NCI-H1092 (cell line): ENCODE data around the gene RNF213.

ENCODE experiments used
- DNase-seq: peaks from one replicate; lab custom pipeline; 2025; lab: John Stamatoyannopoulos, UW

Gene RNF213

GRCh38 chr17:80419255-80419654 is 158.6 kb downstream of the RNF213 start:
- DNase-seq = no peak

DNA sequence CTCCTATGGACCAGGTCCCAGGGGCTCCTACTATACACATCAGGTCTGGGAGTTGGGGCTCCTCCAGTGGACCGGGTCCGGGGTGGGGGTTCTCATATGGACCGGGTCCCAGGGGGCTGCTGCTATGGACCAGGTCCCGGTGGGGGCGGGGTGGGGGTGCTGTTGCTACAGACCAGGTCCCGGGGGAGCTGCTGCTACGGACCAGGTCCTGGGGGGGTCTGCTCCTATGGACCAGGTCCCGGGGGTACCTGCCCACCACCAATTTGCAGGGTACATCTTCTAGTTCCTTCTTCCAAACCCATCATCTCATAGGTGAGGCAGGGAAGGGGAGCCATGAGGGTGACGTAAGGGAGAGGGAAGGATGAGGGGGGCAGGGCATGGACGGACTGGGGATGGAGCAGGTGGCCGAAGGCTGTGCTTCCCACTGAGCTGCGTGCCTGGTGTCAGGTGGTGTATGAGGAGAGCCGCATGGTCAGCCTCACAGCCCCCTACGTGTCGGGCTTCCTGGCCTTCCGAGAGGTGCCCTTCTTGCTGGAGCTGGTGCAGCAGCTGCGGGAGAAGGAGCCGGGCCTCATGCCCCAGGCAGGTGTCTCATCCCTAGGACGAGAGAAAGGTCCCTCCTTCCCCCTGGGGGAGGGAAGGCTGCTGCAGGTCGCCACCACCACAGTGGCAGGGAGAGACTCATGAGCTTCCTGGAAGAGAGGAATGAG is 160.9 kb downstream of the RNF213 start:
- no peak for DNase-seq

- DNase-seq = no peak
Measured at GRCh38 chr17:80422276-80422675, 161.6 kb downstream of the RNF213 start.

- no peak for DNase-seq
Measured at GRCh38 chr17:80422981-80423380, 162.3 kb downstream of the RNF213 start.

GRCh38 chr17:80423536-80424225 is 163.0 kb downstream of the RNF213 start:
- DNase-seq = no peak

DNA sequence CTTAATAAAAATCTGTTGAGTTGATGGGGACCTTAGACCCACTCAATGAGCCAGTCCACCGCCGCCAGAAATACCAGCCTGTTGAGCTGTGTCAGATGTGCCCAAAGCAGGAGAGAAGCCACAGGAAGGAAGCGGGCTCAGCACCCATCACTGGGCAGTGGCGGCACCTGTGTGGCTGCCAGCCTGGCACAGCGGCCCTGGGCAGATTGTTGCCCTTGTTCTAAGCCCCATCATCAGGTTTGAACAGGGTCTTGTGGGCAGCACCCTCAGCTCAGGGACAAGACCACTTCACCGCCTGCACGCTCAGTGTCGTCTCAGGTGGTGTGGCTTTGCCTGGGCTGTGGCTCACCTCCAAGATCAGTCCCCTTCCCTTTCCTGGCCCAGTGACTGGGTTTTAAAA is 163.6 kb downstream of the RNF213 start:
- no peak for DNase-seq

- no peak for DNase-seq
Measured at GRCh38 chr17:80424878-80425765, 164.5 kb downstream of the RNF213 start.

GRCh38 chr17:80425835-80426426 is 165.3 kb downstream of the RNF213 start:
- DNase-seq = no peak

DNA sequence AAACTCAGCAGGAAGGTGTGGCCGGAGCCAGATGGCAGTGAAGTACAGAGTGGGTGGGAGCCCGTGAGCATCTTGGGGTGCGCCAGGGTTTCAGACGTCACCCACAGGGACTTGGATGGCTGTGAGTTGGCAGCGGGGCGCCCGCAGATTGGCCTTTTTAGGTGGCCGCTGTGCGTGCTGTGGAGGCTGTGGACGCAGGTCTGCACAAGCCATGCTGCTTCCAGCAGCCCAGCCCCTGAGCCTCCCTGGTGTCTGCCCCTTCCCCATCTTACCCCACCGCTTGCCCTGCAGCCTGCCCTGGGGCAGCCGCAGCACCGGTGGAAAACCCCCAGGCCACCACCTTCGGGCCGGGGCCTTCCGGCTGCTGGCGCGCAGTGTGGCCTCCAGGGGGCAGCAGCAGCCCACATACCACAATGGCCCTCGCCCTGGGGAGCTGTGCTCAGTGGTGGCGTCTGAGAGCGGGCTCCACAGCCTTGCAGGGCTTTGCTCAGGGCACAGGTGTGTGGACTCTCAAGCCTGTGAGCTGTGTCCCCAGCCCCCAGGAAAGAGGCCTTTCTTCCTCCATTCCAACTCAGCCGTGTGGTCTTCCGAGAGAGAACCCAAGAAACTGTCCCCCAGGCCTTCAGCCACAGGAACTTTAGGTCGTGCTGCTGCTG is 166.1 kb downstream of the RNF213 start:
- peak; percentile 48 for DNase-seq

DNA sequence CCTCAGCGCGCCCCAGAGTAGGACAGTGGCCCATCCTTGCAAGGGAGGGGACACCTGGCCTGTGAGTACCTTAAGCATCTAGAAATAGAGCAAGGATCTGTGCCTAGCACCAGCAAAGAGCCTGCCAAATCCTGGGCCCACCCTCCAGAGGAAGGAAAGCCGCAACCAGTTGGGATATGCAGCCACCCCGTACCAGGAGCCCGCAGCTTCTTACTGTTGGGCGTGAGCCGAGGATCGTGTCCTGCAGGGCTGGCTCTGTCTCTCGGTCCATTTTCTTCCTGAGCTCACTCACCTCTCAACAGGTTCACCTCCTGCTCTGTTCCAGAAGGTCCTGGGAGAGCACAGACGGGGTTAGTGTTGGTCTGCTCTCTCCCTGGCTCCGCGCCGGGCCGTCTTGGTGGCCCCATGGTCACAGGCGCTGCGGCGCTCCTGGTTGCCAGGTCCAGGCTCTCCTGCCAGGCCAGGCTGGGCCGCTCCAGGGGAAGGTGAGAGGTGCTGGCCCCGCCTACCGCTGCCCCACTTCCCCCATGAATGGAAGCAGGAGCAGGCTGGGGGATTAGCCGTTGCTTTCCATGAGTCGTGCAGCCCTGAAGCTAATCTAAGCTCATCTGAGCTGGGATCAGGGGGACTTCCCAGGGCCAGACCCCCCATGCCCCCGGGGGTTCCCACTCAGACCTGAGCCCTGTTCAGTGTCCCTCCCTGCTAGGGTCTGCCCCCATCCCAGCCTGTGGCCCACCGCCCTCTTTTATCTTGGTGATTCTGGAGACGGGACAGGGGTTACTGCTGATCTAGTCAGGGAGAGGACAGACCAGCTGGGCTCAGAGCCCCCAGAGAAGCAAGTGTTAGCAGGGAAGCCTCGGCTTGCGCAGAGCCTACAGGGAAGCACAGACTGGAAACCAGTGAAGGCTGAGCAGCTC is 167.0 kb downstream of the RNF213 start:
- no peak for DNase-seq

GRCh38 chr17:80428363-80428762 is 167.7 kb downstream of the RNF213 start:
- DNase-seq = no peak

GRCh38 chr17:80428796-80429195 is 168.1 kb downstream of the RNF213 start:
- DNase-seq = no peak

DNA sequence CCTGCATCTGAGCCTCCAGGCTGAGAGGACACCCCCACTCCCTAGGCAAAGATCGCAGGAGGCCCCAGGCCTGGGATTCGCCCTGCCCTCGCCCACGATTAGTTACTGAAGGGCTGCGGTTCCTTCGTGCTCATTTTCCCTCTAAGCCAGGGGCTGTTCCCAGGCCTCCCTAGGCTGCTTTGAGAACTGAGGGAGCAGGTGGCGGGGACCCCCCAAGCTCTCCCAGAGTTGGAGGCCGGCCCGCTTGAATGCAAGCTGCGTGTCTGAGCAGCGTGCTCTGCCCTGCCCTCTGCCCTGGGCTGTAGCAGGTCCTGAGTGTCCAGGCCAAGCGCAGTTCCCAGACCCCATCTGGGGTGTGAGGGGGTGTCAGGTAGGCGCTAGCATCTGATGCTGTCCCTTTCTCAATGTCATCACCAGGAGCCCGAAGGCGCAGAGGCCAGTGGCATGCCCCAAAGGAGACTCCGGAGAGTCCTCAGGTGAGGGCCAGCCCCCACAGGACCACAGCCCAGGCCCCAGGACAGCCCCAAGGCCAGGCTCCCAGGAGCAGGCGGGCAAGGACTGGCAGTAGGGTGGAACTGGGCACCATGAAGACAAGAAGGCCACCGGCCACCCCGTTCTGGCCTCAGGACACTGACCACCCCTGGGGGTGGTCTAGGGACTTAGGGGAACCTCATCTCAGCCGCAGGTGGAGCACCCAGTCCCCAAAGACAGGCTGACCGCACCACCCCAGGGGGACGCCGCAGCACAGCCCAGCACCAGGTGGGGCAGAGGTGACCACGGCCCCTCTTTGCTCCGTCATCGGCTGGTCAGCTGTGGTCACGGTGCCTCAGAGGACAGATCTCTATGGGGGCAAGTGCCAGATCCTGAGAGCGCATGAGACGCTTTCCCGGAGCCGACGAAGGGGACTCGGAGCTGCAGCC is 169.0 kb downstream of the RNF213 start:
- DNase-seq = no peak

DNA sequence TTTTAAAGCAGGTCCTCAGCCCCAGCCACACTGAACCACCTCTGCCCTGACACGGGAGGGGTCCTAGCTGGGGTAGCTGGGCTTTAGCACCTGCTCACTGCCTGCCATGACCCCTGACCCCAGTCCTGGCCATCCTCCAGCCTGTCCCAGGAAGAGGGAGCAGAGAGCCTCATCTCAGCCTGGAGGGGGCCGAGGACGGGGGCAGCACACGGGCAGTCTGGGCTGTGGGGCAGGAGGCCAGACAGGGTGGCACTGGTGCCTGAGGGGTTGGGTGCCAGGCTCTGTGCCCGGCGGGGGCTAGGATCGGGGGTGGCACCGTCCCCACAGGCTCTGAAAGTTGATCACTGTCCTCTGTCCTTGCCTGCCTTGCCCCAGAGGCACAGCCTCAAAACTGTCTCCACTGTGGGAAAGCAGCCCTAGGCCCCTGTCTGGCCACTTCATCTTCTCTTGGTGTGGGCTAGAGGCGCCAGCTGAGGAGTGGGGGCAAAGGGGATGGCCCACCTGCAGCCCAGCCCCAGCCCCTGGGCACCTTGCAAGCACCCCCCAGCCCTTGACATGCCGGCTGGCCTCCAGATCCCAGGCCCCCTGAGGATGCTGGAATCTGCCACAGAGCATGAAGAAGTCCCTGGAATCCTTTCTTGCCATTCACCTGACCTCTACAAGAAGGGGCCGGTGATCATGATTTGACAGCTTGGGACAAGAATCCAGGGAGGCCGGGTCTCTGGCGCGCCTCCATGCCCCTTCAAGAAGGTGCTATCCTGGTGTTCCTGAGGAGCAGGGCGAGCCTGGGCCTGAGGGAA is 170.0 kb downstream of the RNF213 start:
- DNase-seq = no peak

DNA sequence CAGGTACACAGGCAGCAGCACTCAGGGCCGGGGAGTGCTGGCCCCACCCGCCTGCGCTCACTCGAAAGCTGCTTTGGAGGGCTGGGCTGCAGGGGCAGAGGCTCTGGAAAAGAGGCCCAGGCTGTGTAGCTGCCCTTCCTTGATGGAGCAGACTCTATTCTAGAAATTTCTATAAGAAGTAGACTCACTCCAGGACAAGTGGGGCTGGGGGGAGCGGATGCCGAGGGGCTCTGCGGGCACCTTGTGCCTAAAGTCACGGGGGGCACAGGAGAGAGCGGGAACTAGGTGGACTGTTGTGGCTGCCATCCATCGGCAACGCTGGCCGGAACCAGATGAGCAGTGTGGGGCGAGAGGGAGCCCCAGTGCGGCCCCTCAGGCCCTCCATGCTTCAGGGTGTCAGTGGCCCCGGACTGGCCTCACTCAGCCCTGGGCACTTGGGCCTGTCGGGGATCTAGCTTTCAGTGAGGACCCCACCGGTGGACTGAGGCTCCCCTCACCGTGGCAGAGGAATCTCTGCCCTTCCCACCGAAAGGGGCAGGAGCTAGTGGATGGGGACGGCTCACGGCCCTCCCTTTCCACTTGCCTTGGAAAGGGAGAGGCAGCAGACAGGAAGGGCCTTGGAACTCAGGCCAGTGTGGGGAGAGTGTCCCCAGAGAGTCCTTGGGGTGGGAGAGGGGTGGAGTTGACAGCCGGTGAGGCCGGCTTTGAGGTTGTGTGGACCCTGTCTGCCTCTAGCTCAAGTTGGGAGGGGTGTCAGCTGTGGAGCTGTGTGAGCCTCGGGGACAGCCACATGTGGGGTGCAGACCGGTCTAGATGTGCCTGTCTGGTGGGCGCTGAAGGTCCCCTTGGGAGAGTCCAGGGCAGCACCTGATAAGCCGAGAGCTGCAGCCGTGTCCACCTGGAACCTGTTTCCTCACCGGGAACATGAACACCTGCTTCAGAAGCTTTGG is 170.9 kb downstream of the RNF213 start:
- no peak for DNase-seq

DNA sequence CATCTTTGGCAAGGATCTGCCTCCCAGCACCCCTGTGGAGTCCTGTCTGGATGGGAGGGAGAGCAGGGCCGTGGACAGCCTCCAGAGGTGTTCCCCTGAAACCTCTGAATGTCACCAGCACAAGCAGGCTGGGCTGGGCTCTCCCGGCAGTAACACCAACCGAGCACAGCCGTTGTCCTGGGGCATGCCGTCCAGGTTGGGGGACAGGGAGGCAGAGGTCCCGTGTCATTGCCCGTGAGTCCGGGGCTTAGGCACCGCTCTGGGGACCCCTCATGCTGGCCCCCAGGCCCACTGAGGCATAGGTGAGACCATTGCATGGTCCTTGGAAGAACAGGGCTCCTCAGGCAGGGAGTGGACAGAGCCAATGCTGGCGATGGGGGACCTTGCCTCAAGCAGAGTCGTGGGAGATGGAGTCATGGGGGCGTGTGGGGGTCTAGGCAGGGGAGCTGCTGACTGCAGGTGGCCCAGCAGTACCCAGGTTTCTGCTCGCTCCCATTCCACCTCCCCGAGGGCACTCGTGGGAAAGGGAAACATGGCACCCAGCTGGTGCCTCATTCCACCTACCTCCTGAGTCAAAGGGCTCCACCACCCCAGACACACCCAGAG is 171.8 kb downstream of the RNF213 start:
- no peak for DNase-seq

DNA sequence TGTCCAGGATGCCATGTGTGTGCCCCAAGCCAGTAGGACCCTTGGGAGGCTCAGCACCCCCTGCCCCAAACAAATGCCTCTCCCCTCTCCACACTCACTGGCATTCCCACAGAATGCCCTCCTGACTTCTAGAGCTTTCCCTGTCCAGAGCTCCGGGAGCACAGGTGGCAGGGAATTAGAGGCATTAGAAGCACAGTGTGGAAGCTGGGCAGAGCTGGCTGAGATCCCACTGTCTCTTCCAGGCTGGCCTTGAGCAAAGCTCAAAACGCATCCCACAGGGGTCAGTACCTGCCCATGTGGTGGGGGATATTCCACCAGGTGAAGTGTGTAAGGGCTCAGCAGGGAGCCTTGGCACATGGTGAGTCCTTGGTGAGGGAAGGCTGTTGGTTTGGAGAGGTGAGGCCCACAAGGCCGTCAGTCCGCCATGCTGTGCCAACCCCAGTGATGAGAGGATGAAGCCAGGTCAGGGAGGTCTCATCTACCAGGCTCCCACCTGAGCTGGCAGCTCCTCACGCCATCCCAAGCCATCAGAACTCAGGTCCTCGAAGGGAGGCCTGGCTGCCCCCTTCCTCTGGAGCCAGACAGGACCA is 172.4 kb downstream of the RNF213 start:
- DNase-seq = no peak
